CD4-positive, alpha-beta T cell treated with Interleukin-17A for 1 hour (primary cell): ENCODE data around the gene FGF10.

ENCODE experiments used
- DNase-seq: peaks from one replicate; pipeline ENCODE4 v3.0.0-alpha.2; 2020

FGF10 gene

GRCh38 chr5:44345871-44346270 lies 43.3 kb downstream of the FGF10 start:
- no peak for DNase-seq

GRCh38 chr5:44336708-44337107 lies 52.5 kb downstream of the FGF10 start:
- DNase-seq, result no peak

- DNase-seq, result no peak
Measured at GRCh38 chr5:44334622-44335021, 54.6 kb downstream of the FGF10 start.

- no peak for DNase-seq
Measured at GRCh38 chr5:44332285-44332971, 56.8 kb downstream of the FGF10 start.

GRCh38 chr5:44331471-44332050 lies 57.7 kb downstream of the FGF10 start:
- DNase-seq, result no peak

GRCh38 chr5:44329716-44330115 lies 59.5 kb downstream of the FGF10 start:
- no peak for DNase-seq

GRCh38 chr5:44321144-44321725 lies 68.0 kb downstream of the FGF10 start:
- no peak for DNase-seq

- DNase-seq, result no peak
Measured at GRCh38 chr5:44320188-44320587, 69.0 kb downstream of the FGF10 start.

GRCh38 chr5:44318883-44319282 lies 70.3 kb downstream of the FGF10 start:
- no peak for DNase-seq

- no peak for DNase-seq
Measured at GRCh38 chr5:44312374-44312773, 76.8 kb downstream of the FGF10 start.

- DNase-seq, result no peak
Measured at GRCh38 chr5:44300551-44300950, 88.7 kb downstream of the FGF10 start.

- no peak for DNase-seq
Measured at GRCh38 chr5:44299394-44299793, 89.8 kb downstream of the FGF10 start.

GRCh38 chr5:44294516-44294915 lies 94.7 kb downstream of the FGF10 start:
- no peak for DNase-seq

- DNase-seq, result no peak
Measured at GRCh38 chr5:44292736-44293135, 96.5 kb downstream of the FGF10 start.

- DNase-seq, result no peak
Measured at GRCh38 chr5:44278469-44278868, 110.8 kb downstream of the FGF10 start.

GRCh38 chr5:44275908-44276307 lies 113.3 kb downstream of the FGF10 start:
- DNase-seq, result no peak

GRCh38 chr5:44275329-44275728 lies 113.9 kb downstream of the FGF10 start:
- DNase-seq, result no peak

GRCh38 chr5:44267909-44268308 lies 121.3 kb downstream of the FGF10 start:
- no peak for DNase-seq

GRCh38 chr5:44266882-44267576 lies 122.2 kb downstream of the FGF10 start:
- no peak for DNase-seq

GRCh38 chr5:44265713-44266112 lies 123.5 kb downstream of the FGF10 start:
- no peak for DNase-seq

- DNase-seq, result no peak
Measured at GRCh38 chr5:44260793-44261192, 128.4 kb downstream of the FGF10 start.

- DNase-seq, result no peak
Measured at GRCh38 chr5:44257653-44258365, 131.4 kb downstream of the FGF10 start.

- no peak for DNase-seq
Measured at GRCh38 chr5:44257221-44257620, 132.0 kb downstream of the FGF10 start.
